Panc1 (cell line): Measurements from ENCODE around the gene AQP1. TPM values are rescaled to one million over a fixed set of nuclear protein-coding genes. Genes with fewer than 3 reads are reported as not detected.

Source experiments
- ATAC-seq: fragments of 200-7000 bp; cut with Tn5 transposase; 2 replicates; pipeline ENCODE4 v1.9.1; 2020; ENCODE audit warnings: mild to moderate bottlenecking, moderate library complexity
- BruUV-seq: library from RNA; stranded (reverse); fragments of 400-500 nt; replicated peaks from 2 replicates; lab custom pipeline; 2021; lab: Mats Ljungman, UMichigan
- CTCF ChIA-PET: fragments of 300-600 bp; sonication (Branson Sonifier 250); formaldehyde crosslinking; loops from one replicate; lab custom pipeline; 2022; ENCODE audit warnings: antibody characterized with exemption; lab: Charles Lee
- POLR2A ChIA-PET: fragments of 300-600 bp; sonication (Branson Sonifier 250); formaldehyde crosslinking; loops from one replicate; lab custom pipeline; 2022; ENCODE audit warnings: antibody characterized with exemption; lab: Charles Lee
- DNase-seq: peaks from one replicate; pipeline ENCODE4 v3.0.0-alpha.2; 2010; ENCODE audit warnings: low read depth, low spot score
- H3K27ac ChIP-seq: 2 replicates; pipeline ENCODE4 v1.5.1; 2011; ENCODE audit warnings: mild to moderate bottlenecking, low read length, inconsistent platforms
- H3K27me3 ChIP-seq: fragments of 200-500 bp; sonication (Bioruptor generic); 2 replicates; pipeline ENCODE4 v1.6.0; 2014; ENCODE audit warnings: low read length, inconsistent platforms; ENCODE audit not compliant: control insufficient read depth, insufficient read depth
- H3K36me3 ChIP-seq: fragments of 200-500 bp; sonication (Bioruptor generic); 2 replicates; pipeline ENCODE4 v1.5.1; 2014; ENCODE audit warnings: inconsistent platforms, mild to moderate bottlenecking, low read length, moderate library complexity; ENCODE audit not compliant: control insufficient read depth, insufficient read depth
- H3K4me1 ChIP-seq: 2 replicates; pipeline ENCODE4 v1.5.1; 2011; ENCODE audit warnings: inconsistent platforms, mild to moderate bottlenecking, low read length, moderate library complexity; ENCODE audit not compliant: control insufficient read depth, insufficient read depth
- H3K4me3 ChIP-seq, 2 experiments: 2 replicates each; pipeline ENCODE4 v1.5.1; 2011 to 2012; ENCODE audit warnings: low read depth in 2 of 2, low read length in 2 of 2, mild to moderate bottlenecking in 2 of 2, inconsistent platforms in 1 of 2, moderate library complexity in 1 of 2
- H3K9me3 ChIP-seq: fragments of 200-500 bp; sonication (Bioruptor generic); 2 replicates; pipeline ENCODE4 v1.5.1; 2014; ENCODE audit warnings: low read depth, mild to moderate bottlenecking, inconsistent platforms, low read length, moderate library complexity; ENCODE audit not compliant: control insufficient read depth, insufficient read depth
- POLR2AphosphoS5 ChIP-seq: IDR thresholded peaks from 2 replicates; pipeline ENCODE4 v1.6.1; 2012; ENCODE audit warnings: mild to moderate bottlenecking, low read depth, low read length, moderate library complexity
- in situ Hi-C: cut with HindIII; loops from 2 replicates; pipeline ENCODE4 v1.10.0; 2016; ENCODE audit warnings: low sequenced_read_pairs, low pct_unique_long_range_greater_than_20kb
- intact Hi-C: fragments of 100-400 bp; cut with micrococcal nuclease; formaldehyde crosslinking; loops from one replicate; pipeline ENCODE4 v1.10.0; 2022; ENCODE audit not compliant: unreplicated experiment
- total RNA-seq: library from RNA; stranded (reverse); gene quantifications from one replicate; pipeline ENCODE4 v1.2.1, GENCODE V29; 2021; ENCODE audit not compliant: unreplicated experiment
- TF ChIP-seq, protein P1 (sequence below), 2 experiments: IDR thresholded peaks; 2 replicates each; pipeline ENCODE4 v1.6.1; 2011 to 2012; ENCODE audit warnings: low read depth in 2 of 2, control low read depth in 1 of 2, low read length in 1 of 2, mild to moderate bottlenecking in 1 of 2, moderate library complexity in 1 of 2; ENCODE audit not compliant: insufficient read depth in 1 of 2
- TF ChIP-seq, protein P2 (sequence below): fragments of 450-650 bp; IDR thresholded peaks from 2 replicates; pipeline ENCODE4 v1.5.1; 2017; ENCODE audit warnings: mild to moderate bottlenecking

The AQP1 gene
- total RNA-seq, 1 experiment from 2014 or later = 0.57 TPM

GRCh38 chr7:30932562-30932961 lies 20.9 kb downstream of the AQP1 start:
- in situ Hi-C loops (no loop called here), intact Hi-C loops (no loop called here)
- no peak for ATAC-seq
- Histone ChIP-seq H3K27ac (no peak overlapping the region), H3K36me3 (no peaks in the 10 kb centered on the region), H3K4me3 (no peak overlapping the region), H3K27me3 (no peaks in the 10 kb centered on the region), H3K4me1 (no peaks in the 10 kb centered on the region), H3K9me3 (no peaks in the 10 kb centered on the region)
- TF ChIP-seq POLR2AphosphoS5 = no peak
- TF ChIP-seq, protein P1, sequence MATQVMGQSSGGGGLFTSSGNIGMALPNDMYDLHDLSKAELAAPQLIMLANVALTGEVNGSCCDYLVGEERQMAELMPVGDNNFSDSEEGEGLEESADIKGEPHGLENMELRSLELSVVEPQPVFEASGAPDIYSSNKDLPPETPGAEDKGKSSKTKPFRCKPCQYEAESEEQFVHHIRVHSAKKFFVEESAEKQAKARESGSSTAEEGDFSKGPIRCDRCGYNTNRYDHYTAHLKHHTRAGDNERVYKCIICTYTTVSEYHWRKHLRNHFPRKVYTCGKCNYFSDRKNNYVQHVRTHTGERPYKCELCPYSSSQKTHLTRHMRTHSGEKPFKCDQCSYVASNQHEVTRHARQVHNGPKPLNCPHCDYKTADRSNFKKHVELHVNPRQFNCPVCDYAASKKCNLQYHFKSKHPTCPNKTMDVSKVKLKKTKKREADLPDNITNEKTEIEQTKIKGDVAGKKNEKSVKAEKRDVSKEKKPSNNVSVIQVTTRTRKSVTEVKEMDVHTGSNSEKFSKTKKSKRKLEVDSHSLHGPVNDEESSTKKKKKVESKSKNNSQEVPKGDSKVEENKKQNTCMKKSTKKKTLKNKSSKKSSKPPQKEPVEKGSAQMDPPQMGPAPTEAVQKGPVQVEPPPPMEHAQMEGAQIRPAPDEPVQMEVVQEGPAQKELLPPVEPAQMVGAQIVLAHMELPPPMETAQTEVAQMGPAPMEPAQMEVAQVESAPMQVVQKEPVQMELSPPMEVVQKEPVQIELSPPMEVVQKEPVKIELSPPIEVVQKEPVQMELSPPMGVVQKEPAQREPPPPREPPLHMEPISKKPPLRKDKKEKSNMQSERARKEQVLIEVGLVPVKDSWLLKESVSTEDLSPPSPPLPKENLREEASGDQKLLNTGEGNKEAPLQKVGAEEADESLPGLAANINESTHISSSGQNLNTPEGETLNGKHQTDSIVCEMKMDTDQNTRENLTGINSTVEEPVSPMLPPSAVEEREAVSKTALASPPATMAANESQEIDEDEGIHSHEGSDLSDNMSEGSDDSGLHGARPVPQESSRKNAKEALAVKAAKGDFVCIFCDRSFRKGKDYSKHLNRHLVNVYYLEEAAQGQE (IDR thresholded peaks at IDR 0.05; ENCODE audit: insufficient read depth in 1 of 2, low read depth in 2 of 2, low read length in 1 of 2) = no peak
- no peak for DNase-seq
- BruUV-seq = no TSS peak
- ChIA-PET CTCF (no interaction called here), POLR2A (no interaction called here)

DNA sequence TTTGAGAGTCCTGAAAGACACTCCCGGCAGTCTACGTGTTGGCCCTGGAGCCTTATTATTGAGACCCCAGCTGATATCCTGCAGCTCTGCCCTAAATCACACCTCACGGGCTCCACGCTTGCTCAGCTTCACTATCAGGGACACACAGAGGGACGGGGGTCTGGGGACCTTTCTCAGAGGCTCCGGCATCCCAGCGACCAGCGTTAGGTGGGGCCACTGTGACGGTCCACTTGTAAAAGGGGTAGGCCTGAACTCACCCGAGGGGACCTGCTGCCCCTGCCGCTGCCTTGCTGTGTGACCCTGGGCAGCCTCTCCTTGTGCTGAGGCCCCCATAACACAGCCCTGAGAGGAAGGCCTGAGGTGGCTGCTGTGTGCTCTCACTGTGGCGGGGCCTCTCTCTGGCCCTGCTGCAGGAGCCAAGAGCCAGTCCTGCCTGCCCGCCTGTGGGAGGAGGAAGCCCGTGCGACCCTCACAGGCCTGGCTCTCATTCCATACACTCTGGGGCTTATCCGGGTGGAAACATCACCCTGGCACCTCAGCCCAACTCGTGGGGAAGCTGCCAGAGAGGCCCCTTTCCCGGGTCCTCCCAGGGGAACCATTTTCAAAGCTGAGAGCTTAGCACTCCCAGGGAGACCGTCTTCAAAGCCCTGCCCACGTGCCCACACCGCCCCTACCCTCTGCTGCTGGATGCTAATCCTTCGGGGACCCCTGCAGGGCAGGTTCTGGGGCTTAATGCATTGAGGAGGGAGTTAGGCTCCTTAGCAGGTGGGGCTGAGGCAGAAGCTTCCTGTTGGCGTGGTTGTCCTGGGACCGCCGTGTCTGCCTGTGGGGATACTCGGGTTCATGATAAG lies 21.7 kb downstream of the AQP1 start:
- in situ Hi-C loops = no loop called here
- CTCF ChIA-PET = interaction anchor here (0.6 kb wide), 1 partner anchor 189 kb away, joined by 4 read pairs; no protein-coding TSS in a partner anchor

More for the DNA sequence above, 21.7 kb downstream of the AQP1 start:
- no TSS peak for BruUV-seq
- no peaks in the 10 kb centered on the region for H3K9me3 ChIP-seq
- H3K27ac ChIP-seq = no peak overlapping the region
- ATAC-seq (0 out of 2 replicates have a peak, but pooled peaks have one; percentile 8), DNase-seq (no peak)
- H3K4me3 ChIP-seq = no peak overlapping the region
- H3K4me1 ChIP-seq = no peaks in the 10 kb centered on the region
- intact Hi-C loops = no loop called here
- POLR2A ChIA-PET = no interaction called here
- no peaks in the 10 kb centered on the region for H3K36me3 ChIP-seq
- TF ChIP-seq, protein P2, sequence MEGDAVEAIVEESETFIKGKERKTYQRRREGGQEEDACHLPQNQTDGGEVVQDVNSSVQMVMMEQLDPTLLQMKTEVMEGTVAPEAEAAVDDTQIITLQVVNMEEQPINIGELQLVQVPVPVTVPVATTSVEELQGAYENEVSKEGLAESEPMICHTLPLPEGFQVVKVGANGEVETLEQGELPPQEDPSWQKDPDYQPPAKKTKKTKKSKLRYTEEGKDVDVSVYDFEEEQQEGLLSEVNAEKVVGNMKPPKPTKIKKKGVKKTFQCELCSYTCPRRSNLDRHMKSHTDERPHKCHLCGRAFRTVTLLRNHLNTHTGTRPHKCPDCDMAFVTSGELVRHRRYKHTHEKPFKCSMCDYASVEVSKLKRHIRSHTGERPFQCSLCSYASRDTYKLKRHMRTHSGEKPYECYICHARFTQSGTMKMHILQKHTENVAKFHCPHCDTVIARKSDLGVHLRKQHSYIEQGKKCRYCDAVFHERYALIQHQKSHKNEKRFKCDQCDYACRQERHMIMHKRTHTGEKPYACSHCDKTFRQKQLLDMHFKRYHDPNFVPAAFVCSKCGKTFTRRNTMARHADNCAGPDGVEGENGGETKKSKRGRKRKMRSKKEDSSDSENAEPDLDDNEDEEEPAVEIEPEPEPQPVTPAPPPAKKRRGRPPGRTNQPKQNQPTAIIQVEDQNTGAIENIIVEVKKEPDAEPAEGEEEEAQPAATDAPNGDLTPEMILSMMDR = no peak
- TF ChIP-seq POLR2AphosphoS5 = no peak
- TF ChIP-seq, protein P1 (IDR thresholded peaks at IDR 0.05; ENCODE audit: insufficient read depth in 1 of 2, low read depth in 2 of 2, low read length in 1 of 2) = no peak
- no peaks in the 10 kb centered on the region for H3K27me3 ChIP-seq
